Melanocyte of skin (primary cell): ENCODE data around the gene ABR. TPM values are rescaled to one million over a fixed set of nuclear protein-coding genes. Genes with fewer than 3 reads are reported as not detected.

ENCODE experiments used
- small RNA-seq, 2 donors: library from RNA; depleted of rRNA; stranded (forward); fragments of <200 nt; gene quantifications; one replicate each; pipeline ENCODE3, GENCODE V24; 2012
- total RNA-seq, 2 donors: library from RNA; depleted of rRNA; stranded (reverse); fragments of >200 nt; gene quantifications; 2 replicates each; pipeline ENCODE4 v1.2.3, GENCODE V29; 2012

Gene ABR
- 100 to 1,000 TPM; 155 to 160 TPM for total RNA-seq

GRCh38 chr17:1179818-1180742 lies at the start of gene ABR:
Gene ABR (minus strand): TSS chr17:1179981. CDS start chr17:1179727, 254 bp downstream.

GRCh38 chr17:996554-997344 lies 183.0 kb downstream of the ABR start, which contains the start of gene TIMM22:
Gene TIMM22 (plus strand): TSS chr17:997129. CDS start chr17:997143, 14 bp downstream.

GRCh38 chr17:979539-980405 lies 200.0 kb downstream of the ABR start, which contains the start of gene NXN:
Gene NXN (minus strand): TSS chr17:979776.

Small RNAs within 50 kb of the gene (small RNA-seq; reads per million reads assigned to genes)
- 0 reads per million in 2 donors for gene AC016292.2
- gene MIR3183 = 0 reads per million in 2 donors
- gene RF00017 = 0 reads per million in 2 donors

Other genes with a start within 250 kb of the ABR start
- gene NXN, start 200.2 kb downstream of the ABR start, total RNA-seq = 10 to 100 TPM in 1 of 2 donors, 1 to 10 TPM in 1; 6.2 to 13.7 TPM
- 10 to 100 TPM; 13.8 to 17.0 TPM for gene TIMM22, start 182.9 kb downstream of the ABR start, total RNA-seq
- not detected for gene BHLHA9, start 90.5 kb upstream of the ABR start, total RNA-seq
- gene TRARG1, start 99.7 kb upstream of the ABR start, total RNA-seq = not detected
- gene YWHAE, start 220.2 kb upstream of the ABR start, total RNA-seq = 100 to 1,000 TPM; 440 to 543 TPM